GM18511 (cell line): Measurements from ENCODE around the gene MGST2.
A peak's percentile ranks its signal among the peaks of the same experiment; 100 is the strongest.
"Not testable (repeated sequence)": the region's sequence is repeated elsewhere in the genome, so short reads cannot be mapped to it uniquely, and the experiment has no call there.

ENCODE experiments used
- ATAC-seq: cut with Tn5 transposase; IDR thresholded peaks from one replicate; pipeline ENCODE4 v1.9.1; 2021; ENCODE audit warnings: mild to moderate bottlenecking, moderate library complexity; ENCODE audit not compliant: unreplicated experiment

Gene MGST2

DNA sequence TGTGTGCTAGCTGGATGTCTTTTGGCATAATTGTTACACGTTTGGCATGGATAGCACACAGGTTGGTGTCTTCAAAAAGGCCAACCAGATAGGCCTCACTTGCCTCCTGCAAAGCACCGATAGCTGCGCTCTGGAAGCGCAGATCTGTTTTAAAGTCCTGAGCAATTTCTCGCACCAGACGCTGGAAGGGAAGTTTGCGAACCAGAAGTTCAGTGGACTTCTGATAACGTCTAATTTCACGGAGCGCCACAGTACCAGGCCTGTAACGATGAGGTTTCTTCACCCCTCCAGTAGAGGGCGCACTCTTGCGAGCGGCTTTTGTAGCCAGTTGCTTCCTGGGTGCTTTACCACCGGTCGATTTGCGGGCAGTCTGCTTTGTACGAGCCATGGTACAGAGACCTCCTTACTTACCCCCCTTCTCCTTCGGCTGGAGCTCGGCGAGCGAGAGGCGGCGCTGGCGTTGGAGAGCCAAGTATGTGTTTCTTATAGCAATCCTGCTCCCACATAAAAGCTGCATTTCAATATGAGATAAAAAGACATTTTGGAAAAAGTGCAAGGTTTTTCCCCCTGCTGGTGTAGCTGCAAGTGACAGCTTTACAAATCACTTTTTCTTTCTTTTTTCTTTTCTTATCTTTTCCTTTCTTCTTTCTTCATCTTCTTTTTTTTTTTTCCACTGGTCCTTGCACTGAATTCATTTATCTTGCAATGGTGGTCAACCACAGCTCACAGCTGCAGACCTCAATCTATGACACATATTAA lies 32.7 kb downstream of the MGST2 start:
- not testable (repeated sequence) for ATAC-seq

DNA sequence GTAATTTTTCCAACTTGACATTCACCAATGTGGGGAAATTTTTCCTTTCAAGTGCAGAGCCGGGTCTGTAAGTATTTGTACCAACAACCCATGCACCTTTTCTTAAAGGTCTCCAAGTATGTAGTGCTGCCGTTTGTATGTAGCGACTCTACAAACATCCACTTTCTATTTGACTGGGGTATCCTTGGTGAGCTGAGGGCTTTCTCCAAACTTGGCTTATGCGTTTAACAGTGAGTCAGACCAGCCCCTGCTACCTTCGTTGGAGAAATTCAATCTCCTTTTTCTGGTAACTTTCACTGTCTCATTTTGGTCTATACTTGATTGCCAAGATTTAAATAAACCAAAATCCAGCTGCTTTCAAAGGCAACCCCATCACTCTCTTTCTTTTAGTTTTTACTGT lies 34.9 kb downstream of the MGST2 start:
- ATAC-seq: no peak

DNA sequence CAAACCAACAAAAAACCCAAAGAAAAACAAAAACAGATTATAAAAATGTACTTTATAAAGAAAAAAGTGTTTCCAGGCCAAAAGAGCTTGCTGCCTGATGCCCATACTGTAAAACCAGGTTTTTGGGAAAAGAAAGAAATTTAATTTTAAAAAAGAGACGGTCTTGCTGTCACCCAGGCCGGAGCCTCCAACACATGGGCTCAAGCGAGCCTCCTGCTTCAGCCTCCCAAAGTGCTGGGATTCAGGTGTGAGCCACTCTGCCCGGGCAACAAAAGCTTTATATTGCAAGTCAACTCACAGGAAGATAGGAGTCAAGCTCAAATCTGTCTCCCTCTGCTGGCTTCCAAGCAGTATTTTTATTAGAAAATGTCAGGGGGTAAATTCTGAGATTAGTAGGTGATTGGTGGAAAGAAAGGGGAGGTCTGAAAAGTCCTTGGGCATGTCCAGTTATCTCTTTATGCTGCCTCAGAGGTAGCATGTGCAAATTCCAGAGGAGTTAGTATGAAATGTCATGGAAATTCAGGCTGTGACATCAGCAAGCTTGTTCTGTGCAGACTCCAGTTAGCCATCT lies 39.4 kb downstream of the MGST2 start:
- no peak for ATAC-seq

DNA sequence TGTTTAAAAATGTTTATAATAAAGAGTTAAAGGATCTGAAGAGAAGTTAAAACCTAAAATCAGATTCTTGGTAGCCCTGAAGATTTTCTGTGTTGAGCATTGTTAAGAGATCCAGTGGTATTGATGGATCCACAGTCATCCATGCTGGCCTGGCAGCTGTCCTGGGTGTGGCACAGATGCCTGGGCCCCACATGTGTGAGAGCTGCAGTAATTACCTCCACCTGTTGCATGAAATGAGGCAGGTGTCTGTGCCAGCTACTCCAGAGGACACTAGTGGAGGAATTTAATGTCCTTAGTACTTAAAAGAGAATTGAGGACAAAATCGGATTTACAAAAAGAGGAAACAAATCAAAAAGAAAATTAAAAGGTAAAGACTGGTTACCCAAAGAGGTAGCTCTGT lies 44.0 kb downstream of the MGST2 start:
- ATAC-seq: no peak

DNA sequence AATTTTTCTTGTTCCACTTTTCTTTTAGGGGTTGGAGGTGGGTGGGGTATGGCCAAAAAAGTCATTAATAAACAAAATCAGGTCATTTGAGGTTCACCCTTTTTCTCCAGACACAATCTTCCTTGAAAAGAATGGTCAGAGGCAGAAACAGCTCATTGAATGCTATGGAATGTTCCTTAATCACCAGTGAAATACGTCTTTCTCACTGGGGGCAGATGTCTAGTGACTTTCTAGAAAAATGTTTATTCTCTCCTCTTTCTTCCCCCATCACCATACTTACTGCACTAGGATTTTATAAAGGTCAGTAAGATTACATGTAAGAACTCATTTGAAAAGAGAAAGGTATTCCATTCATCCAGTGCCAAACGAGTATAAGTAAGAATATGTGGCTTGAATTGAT lies 44.5 kb downstream of the MGST2 start:
- no peak for ATAC-seq

DNA sequence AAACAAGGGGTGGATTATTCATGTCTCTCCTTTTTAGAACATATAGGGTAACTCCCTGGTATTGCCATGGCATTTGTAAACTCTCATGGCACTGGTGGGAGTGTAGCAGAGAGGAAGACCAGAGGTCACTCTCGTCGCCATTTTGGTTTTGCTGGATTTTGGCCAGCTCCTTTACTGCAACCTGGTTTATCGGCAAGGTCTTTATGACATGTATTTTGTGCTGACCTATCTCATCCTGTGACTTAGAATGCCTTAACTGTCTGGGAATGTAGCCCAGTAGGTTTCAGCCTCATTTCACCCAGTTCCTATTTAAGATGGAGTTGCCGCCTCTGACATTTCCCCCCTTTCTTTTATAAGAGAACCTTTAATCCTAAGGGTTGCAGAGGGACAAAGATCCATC lies 45.8 kb downstream of the MGST2 start:
- no peak for ATAC-seq

DNA sequence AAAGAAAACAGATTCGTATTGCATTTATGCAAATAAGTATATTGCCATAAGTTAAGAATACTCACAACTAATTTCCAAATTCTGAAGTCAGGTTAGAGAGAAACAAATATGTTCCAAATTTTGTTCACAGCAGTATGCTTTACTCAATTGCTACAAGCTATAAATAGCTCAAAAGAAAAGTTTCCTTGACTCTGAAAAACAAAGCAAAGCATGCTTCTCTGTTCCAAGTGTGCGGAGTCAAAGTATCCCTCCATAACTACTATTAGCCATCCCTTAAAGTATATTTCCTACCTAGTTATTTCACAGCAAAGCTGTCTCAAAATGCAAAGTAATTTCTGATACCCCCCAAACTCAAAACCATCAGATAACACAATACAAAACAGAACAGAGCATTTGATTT lies 47.3 kb downstream of the MGST2 start:
- ATAC-seq: no peak

DNA sequence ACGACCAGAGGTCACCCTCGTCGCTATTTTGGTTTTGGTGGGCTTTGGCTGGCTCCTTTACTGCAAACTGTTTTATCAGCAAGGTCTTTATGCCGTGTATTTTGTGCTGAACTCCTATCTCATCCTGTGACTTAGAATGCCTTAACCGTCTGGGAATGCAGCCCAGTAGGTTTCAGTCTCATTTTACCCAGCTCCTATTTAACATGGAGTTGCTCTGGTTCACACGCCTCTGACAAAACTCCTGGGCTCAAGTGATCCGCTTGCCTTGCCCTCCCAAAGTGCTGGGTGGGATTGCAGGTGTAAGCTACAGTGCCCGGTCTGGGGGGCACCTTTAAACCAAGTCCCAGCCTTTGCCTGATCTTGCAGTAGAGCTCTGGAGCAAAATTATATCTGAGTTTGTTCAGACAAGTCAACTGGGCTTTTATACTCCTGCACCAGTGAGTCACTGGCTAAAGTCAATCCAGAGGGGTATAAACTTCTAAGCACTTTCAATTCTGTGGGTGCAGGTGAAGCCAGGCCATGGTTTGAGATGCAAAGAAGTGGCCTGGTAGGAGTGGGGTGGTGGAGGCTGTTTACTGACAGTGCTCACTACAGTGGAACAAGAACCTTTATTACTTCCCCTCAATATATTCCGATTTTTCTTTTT lies 50.2 kb downstream of the MGST2 start:
- no peak for ATAC-seq

DNA sequence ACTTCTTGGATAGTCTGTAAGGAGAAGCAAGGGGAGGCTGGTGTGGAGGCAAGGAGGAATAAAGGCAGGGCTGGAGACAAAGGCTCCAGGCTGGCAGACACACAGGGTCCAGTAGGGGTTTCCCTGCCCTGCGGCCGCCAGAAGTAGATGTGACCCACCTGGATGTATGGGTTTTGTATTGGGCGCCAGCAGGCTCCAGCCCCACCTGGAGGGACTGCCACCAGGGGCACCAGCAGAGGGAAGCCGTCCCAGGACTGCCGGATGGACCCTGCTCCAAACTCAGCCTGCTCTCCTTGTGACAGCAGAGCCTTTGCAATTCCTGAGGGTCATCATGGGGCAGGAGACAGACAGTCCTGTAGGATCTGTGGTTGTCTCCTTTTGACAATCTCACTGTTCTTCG lies 52.7 kb downstream of the MGST2 start:
- no peak for ATAC-seq

DNA sequence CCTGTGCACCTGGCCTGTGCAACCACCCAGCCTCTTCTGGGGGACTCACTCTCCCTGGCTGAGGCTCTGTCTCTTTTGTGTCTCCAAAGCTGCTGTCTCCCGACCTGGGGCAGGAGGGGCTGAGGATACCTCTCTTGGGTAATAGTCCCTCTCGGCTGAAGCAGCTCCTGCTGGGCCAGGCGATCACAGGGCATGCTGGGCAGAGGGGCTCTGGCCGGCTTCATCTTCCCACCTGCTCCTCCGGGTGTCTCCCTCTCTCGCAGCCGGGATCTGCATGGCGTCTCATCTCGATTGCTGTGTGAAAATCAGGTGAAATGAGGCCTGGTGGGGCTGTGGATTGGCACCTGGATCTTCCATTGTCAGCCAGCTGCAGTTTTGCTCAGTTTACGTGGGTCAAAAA lies 53.2 kb downstream of the MGST2 start:
- no peak for ATAC-seq

DNA sequence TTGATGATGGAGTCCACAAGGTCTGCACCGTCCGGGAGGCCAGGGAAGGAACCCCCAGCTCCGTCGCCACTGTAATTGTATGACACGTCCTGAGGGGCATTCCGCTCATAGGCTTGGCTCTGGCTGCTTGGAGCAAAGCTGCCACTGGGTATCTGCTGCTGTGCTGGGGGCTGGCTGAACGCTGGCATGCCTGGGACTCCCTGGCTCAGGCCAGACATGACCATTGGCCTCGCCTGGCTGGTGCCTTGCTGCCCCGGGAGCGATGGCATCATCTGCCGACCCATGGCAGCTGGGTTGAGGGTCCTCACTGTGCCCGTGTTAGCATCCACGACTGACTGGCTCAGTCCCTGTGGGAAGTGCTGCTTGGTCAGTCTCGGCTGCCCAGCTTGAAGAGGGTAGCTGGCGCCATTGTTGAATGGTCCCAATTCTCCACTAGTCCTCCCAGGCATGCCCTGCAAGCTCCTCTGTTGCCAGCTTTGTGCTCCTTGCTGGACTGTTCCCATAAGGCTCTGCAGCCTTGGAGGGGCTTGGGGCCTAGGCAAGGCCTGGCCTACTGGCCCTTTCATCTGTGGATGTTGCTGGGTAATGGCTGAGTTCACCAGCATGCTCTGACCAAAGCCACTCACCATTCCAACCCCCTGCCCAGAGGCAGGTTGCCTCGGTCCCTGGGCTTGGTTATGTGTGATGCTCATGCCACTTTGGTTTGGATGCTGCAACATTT lies 53.9 kb downstream of the MGST2 start:
- ATAC-seq: no peak

DNA sequence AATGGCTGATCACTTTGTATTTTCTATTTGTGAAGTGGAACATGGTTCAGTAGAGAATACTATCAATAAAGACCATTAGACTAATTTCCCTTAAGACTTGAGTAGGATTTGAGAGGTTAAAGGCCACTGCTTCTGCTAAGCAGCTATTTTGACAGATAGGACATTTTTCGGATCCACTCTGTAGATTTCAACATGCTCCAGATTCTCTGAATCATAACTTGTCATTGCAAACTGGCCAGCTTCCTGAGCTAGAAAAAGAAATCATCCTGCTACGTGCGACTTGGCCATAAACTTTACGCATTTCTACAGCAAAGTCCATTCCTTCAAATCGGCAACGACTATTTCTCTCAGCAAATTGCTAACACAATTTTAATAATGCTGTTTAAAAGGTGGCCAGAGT lies 55.2 kb downstream of the MGST2 start:
- ATAC-seq: no peak

DNA sequence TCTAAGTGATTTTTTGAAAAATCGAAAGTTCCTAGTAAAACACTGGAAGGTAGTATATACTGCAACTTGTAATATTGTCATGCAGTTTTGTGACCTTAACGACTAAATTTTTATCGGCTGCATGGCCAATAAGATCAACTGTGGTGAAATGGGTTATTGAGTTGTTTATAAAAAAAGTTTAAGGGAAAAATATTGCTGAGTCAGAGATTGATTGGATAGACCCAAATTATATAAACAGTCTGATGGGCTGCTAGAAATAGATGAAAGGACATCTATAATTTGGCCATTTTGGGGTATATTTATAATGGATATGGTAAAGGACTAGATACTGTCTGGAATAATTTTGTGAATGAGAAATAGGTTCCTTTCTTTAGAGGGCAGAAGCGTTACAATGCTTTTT lies 56.2 kb downstream of the MGST2 start:
- ATAC-seq: no peak

DNA sequence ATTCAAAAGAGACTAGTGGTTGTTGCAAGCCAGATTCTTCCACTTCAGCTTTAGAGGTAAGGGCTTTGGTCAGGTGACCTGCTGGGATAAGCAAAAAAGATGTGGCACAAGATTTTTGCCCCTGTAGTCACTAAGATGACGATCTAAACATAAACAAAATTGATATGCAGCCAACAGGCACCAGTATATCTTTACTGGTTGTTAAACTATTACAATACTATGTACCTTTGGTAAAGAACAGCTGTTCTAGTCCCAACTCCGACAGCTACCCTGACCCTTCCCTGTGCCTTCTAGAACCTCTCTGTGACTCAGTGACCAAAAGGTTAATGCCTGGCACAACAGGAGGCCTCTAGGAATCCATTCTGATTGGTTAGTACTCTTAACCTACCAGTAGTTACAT lies 59.6 kb downstream of the MGST2 start:
- ATAC-seq: no peak

DNA sequence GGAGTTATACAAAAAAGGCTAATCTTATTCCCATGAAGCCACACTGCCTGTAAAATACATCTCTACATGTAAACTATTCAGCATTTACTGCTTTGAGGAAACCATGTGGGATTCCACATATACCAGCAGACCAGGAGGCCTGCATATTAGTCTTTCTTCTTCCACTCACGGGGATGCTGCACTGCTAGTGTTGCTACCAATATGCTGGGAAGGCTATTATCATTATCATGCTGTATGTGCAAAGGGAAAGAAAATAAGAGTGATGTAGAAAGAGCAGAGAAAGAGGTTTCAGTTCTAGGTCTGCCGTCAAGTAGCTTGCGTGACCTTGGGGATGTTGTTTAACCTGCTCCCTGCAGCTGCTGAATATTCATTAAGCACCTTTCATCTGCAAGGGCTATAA lies 61.0 kb downstream of the MGST2 start:
- ATAC-seq: no peak

DNA sequence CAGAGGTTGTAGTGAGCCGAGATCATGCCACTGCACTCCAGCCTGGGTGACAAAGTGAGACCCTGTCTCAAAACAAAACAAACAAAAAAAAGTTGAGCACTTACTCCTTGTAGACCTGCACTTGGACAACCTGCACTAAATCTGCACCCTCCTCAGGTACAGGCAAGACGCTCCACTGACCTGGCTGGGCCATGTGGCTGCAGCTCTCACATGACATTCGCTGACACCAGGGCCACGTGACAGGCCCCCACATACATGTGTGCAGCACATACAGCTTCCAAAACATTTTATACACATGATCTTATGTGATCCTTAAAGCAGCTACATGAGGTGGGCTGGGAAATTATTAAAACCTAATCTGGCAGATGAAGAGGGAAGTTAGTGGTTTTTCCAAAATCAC lies 62.5 kb downstream of the MGST2 start:
- ATAC-seq: no peak

DNA sequence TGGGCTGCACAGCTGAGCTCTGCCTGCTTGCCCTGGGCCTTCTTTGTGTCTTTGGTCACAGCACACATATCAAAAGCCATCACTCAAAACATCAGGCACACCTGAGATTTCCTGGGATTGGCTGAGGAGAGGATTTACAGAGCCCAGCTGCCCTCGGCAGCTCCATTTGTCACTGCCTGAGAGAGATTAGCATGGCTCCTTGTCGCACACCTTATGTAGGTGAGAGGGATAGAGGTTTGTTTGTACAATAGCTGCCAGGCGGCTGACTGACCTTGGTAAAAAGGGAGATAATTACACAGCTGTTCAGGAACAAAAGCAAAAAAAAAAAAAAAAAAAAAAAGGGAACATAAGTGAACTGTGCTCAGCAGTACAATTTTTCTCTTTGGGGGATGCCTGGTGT lies 63.2 kb downstream of the MGST2 start:
- ATAC-seq: no peak

DNA sequence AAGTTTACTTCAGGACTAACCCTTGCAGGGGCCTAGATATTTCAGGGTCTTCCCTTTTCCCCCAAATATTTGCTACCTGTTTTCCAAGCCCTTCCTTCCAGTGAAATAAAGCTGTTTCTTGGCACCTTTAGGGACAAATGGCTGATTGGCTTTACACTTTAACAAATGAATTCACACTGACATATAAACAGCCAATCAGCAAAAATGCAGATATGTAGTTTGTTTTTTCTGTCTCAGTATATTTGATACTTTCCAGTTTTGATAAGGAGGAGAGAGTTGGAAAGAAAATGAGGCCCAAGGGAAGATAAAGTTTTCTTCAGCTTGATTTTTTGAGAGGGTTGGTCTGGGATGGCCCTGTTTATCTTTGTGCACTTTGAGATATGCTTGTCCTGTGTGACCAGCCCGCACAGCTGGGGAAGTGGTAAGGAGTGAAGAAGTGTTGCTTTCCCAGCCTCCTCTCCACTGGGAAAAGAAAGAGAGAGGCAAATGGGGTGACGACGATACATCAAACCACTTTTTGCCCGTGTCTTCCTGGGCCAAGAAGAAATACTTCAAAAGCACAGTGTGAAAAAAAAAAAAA lies 67.5 kb downstream of the MGST2 start:
- no peak for ATAC-seq

DNA sequence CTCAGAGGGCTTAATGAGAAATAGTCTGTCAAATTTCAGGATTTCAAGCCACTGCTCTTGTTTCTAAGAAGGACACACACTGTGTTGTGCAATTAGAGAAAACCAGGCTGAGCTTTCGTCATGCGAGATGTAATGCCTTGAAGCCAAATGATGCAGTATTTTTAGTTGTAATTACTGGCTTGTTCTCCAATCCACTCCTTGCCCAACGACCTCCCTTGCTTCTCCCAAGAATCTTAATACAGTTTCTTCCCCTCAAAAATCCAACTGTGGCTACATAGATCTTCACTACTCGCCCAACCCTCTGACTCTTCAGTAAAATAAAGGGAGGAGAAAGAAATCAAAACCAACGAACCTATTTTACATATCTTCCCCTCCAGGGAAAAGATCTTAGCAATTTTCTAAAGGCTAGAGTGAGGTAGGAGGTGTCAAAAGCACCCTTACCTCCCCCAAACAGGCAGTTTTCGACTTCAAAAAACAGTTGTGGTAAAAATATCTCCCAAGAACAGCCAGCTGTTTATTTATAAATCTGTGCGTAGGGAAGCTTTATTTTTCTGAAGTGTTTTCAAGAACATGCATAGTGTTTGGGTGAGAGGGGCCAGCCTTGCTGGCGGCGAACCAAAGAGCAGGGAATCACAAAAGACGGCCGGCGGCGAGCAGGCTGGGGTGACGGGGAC lies 68.7 kb downstream of the MGST2 start:
- ATAC-seq: no peak

DNA sequence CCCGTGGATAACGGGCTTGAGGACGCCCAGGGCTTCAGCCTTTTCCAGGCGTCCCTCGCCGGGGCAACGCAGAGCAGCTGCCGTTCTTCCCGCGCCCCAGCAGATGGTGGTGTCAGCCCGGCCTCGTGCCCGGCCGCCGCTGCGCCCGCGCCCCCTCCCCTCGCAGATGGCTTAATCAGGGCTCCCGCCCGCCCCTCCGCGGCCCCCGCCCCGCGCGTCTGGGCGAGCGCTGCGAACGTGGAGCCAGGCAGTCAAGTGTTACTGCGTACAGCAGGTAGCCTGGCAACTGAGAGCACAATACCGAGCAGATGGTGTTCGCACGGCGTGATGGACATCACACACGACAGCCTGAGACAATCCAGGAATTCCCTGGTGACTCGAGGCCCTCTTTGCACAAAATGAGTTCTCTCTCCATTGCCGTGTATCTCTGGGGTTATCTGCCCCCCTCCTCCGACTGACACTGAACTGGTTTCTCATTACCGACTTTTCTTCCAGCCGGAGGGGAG lies 69.3 kb downstream of the MGST2 start:
- ATAC-seq: peak; percentile 74
